ENCODE measurements around the gene GTPBP8. TPM values are rescaled to one million over a fixed set of nuclear protein-coding genes. Genes with fewer than 3 reads are reported as not detected.

GTPBP8 gene
- total RNA-seq, 1 experiment from 2014 or later = 28.9 TPM

Other genes with a start within 250 kb of the GTPBP8 start
- gene CD200R1L, start 144.1 kb upstream of the GTPBP8 start, total RNA-seq (2014; rRNA removed; shearing (Covaris generic)) = not detected in 2 replicates
- gene CD200R1, start 15.9 kb upstream of the GTPBP8 start, total RNA-seq (2014; rRNA removed; shearing (Covaris generic)) = 0.06 TPM in 1 of 2 replicates, not detected in the other
- 0.26 and 2.8 TPM in 2 replicates for gene BOC, start 220.6 kb downstream of the GTPBP8 start, total RNA-seq (2014; rRNA removed; shearing (Covaris generic))

Measured in SJSA1 (cell line).